HG03045 (cell line): ENCODE data around the gene IMPDH1.

Experiments
- ATAC-seq: cut with Tn5 transposase; IDR thresholded peaks from one replicate; pipeline ENCODE4 v1.9.1; 2021; ENCODE audit warnings: mild to moderate bottlenecking, moderate library complexity; ENCODE audit not compliant: unreplicated experiment

IMPDH1 gene

DNA sequence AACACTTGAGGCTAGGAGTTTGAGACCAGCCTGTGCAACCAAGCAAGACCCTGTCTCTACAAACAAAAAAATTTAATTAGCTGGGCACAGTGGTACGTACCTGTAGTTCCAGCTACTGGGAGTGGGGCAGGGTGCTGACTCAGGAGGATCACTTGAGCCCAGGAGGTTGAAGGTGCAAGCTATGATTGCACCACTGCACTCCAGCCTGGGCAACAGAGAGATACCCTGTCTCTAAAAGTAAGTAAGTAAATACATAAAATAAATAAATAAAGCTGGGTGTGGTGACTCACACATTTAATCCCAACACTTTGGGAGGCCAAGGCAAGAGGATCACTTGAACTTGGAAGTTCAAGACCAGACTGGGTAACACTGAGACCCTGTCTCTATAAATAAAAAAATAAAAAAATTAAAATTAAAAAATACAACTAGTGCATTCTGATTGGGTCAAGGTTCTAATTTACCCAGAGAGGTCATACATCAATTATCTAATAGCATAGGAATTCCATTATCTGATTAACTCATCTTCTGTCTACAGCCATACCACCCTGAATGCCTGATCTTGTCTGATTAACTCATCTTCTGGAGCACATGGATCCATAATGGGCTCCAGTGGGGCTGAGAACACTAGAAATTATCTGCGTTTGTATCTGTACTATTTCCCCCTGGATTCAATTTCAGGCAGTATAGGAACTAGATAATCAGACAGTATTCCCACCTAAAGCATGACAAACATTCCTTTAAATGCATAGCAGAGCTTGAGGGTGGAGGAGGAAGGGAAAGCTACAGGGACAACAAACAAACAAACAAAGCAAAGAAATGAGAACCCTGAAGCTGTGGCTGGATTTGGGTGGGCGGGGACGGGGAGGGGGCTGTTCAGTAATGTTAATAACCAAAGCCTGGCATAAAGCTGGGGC lies 24.9 kb upstream of the IMPDH1 start:
- no peak for ATAC-seq

DNA sequence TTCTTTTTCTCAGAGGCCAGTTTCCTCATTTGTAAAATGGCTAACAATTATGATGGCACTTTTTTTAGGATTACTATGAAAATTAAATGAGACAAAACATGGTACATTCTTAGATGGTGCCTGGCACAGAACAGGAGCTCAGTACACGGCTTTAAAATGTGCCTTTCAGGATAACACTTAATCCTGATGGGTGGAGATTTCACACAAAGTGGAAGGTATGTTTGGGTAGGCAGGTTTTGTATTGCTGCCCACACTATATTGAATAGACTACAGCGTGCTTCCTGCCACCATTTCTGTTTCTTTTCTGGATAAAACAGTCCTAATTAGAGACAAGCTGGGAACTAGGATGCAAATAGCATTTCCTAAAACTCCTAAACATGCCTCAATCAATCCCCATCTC lies 22.0 kb upstream of the IMPDH1 start:
- no peak for ATAC-seq

DNA sequence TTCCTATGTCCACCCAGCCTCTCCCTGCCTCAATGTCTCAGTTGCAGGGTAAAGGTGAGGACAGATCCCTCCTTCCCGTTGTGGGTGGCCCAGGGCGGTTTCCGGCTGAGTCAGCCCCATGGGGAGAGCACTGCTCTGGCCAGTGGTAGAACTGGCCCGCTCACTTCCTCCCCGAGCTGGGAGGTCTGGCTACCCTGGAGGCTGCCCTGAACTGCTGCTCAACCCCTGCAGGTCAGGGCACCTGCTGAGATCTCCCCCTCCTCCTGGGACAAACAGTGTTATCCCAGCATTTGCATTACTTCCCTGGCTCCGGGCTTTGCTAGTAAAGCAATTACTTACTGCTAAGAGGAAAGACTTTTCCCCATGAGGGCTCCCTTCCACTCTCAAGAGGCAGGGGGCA lies 21.4 kb upstream of the IMPDH1 start:
- no peak for ATAC-seq

- ATAC-seq: no peak
These were observed 20.4 kb upstream of the IMPDH1 start for GRCh38 chr7:128430207-128430606.

- no peak for ATAC-seq
These were observed 17.6 kb upstream of the IMPDH1 start for GRCh38 chr7:128427289-128427891.

DNA sequence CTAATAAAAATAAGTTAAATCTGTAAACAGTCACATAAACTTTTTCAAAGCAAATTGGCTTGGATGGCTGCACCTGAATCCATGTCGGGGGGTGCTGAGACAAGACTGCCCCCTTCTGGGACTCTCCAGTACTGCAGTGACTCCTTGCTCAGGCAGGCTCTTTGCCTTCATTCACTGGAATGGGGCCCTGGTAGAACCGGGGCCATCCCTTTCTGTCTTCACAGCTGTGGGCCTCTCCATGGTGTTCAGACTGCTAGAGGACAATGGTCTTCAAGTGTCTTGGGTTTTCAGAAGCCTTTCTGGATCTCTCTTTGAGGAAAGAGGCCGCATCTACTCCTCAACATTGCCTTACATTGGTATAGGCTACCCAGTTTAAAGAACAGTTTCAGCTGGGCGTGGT lies 16.1 kb upstream of the IMPDH1 start:
- ATAC-seq: no peak

- ATAC-seq: no peak
These were observed 15.0 kb upstream of the IMPDH1 start for GRCh38 chr7:128424686-128425275.

GRCh38 chr7:128422842-128423241 lies 13.1 kb upstream of the IMPDH1 start:
- no peak for ATAC-seq

GRCh38 chr7:128422037-128422436 lies 12.3 kb upstream of the IMPDH1 start:
- ATAC-seq: no peak

DNA sequence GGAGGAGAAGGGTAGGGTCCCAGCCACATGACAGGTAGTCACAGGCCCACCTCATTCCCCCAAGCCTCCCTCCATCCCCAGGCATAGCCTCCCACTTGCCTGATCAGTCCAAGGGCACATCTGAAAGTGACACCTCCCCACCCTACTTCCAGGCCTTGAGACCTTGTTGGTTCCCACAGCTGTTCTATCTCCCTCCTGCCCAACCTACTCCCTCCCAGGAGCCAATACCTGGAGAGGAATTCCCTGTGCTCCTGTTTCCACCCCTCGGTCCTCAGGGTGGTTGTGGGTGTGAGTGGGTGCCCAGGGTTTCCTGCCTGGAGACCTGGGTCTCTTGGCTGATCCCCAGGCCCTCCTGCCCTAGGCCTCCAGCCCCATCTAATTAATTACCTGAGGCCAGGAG lies 11.6 kb upstream of the IMPDH1 start:
- no peak for ATAC-seq

DNA sequence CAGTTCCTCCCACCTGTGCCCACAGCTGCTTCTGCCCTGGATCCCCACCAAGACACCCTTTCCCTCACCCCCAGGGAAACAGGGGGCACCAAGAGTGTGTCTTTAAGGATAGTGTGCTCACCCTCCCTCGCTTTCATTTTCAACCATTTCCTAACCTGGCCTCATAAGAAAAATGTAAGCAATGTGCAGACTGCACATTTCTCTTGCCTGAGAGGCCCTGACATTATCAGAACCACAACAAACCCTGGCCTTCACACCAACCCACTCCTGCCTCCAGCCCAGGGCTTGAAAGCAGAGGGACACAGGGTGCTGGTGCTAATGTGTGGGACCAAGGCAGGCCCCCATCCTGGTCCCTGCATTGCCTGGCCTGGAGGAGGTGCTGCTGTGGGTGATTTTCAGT lies 11.0 kb upstream of the IMPDH1 start:
- ATAC-seq: no peak

GRCh38 chr7:128419257-128419656 lies 9.5 kb upstream of the IMPDH1 start:
- no peak for ATAC-seq

- no peak for ATAC-seq
These were observed 7.3 kb upstream of the IMPDH1 start for GRCh38 chr7:128417071-128417470.

- ATAC-seq: no peak
These were observed 5.5 kb upstream of the IMPDH1 start for GRCh38 chr7:128415217-128415785.

- peak; percentile 1 for ATAC-seq
These were observed 620 bp upstream of the IMPDH1 start for GRCh38 chr7:128410451-128410753.

DNA sequence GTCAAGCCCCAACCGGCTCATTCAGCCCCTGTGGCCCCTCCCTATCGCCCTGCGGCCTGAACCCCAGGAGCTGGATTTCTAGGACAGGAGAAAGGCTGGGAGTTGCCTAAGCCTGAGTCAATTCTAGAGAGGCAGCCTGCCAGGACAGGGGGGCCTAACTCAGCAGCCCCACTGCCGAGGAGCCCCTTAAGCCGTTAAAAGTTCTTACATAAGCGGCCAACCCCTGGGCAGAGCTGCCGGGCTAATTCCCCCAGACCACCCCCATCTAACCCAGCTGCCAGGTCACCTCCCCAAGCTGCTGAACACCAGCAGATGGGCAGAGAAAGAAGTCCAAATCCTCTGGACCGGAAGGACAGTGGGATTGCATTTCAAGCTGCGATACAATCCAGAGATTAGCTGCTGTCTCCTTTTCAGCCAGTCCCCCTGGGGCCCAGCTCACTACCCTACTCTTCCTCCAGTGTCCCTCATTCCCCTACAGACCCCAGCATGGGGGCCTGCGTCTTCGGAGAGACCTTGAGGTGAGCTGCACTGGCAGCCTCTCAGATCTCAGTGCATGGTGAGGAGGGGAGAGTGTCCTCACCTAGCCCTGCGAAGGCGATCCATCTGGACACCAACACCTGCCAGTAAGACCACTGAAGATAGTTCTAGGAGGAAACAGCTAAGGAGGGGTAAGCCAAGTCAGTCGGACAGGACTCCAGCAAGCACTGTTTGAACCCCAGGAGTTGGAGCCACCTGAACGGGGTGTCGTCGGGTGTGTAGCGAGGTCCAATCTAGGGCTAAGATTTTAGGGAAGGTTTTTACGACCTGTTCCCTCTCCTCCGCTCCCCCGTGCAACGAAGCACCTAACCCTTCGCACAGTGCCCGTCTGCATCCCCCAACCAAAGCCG lies 830 bp downstream of the IMPDH1 start:
- ATAC-seq: no peak

DNA sequence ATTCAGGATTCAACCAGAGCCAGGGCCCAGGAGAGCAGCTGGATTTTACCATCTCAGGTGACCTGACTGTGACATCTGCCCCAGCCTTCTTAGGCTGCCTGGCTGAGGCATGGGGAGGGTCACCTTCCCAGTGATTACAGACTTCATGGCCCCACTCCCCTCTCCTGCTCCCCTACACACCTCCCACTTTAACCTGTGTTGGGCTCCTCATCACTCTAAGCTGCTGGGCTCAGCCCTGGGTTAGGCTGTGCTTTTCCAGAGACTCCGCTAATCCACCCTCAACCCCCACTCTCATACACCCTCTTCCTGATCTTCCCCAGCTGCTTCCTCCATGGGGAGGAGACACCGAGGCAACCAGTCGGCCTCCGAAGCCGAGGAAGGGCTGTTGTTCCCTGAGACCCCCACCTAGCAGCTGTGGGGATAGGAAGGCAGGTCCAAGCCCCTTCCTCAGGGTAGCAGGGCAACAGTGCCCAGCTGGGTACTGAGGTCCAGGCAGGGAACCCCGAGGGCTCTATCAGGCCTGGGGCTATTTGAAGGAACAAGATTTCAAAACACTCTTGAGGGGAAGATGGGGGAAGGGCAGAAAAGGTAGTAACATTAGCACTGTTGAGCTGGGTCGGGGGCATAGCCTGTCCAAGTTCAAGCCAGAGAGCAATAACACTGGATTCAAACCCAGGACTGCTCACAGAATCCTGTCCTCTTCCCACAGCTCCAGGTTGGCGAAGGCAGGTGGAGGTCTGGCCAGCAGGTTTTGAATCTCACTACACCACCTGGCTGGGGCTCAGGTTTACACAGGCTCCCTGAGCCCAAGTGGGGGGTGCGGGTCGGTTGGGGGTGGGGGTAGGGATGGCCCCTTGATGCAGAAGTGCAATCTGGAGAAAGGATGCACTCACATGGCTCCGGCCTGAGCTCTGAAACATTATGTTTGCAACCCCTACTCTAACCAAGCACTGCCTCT lies 1.8 kb downstream of the IMPDH1 start:
- ATAC-seq: no peak

DNA sequence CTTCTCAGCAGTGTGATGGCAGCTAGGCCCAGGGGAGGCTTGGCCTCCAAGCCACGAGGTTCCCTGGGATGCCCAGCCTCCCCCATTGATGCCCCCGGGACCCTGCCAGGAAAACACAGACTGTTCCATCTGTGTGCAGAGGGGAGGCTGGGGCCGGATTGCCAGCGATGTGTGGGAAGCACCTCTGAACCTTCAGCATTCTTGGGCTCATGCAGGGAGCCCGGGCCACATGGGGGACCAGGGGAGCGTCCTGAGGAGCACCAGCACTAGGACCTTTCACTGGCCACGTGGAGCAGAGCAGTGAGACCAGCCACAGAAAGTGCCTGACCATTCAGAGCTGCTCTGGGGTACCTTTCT lies 2.6 kb downstream of the IMPDH1 start:
- no peak for ATAC-seq

- no peak for ATAC-seq
These were observed 3.2 kb downstream of the IMPDH1 start for GRCh38 chr7:128406314-128407232.
